Testis (tissue), 2 donors: ENCODE data around the gene GRIK4.

Experiments used
- CTCF ChIP-seq, 3 experiments: fragments of 450-650 bp in 2 of 3; fragments of 200-600 bp in 1 of 3; sonication (generic) in 1 of 3; IDR thresholded peaks; one replicate each; pipeline ENCODE4 v1.5.1; 2016 to 2019; ENCODE audit warnings: antibody characterized with exemption in 3 of 3, mild to moderate bottlenecking in 2 of 3, moderate library complexity in 1 of 3
- POLR2A ChIP-seq: fragments of 450-650 bp; IDR thresholded peaks from one replicate; pipeline ENCODE4 v1.6.1; 2017; ENCODE audit warnings: antibody characterized with exemption, mild to moderate bottlenecking, moderate library complexity

GRCh38 chr11:120863359-120863758 is 351.8 kb downstream of the GRIK4 start:
- TF ChIP-seq POLR2A = no peak
- no peak for TF ChIP-seq CTCF (IDR thresholded peaks at IDR 0.05)
